ENCODE data around the gene TMEM179. TPM values are rescaled to one million over a fixed set of nuclear protein-coding genes. Genes with fewer than 3 reads are reported as not detected.
"Not testable (repeated sequence)": the region's sequence is repeated elsewhere in the genome, so short reads cannot be mapped to it uniquely, and the experiment has no call there.

The TMEM179 gene
- total and polyA plus RNA-seq, 3 donors from 2014 or later = 4.9 to 12.1 (median 9.8) TPM

GRCh38 chr14:104580961-104581360 lies 23.6 kb downstream of the TMEM179 start:
- 56% methylated on average over 9 of the region's 9 CpGs; no CpG with 5 or more reads in 1 of the 2 donors for WGBS, 2 donors
- Histone ChIP-seq H3K4me1 (peaks cover 21% of the 10 kb centered on the region), H3K27ac (no peak overlapping the region), H3K36me3 (ENCODE audit: low read depth, missing control alignments) (no peaks in the 10 kb centered on the region), H3K4me3 (no peak overlapping the region), H3K27me3 (no peaks in the 10 kb centered on the region), H3K9me3 (no peaks in the 10 kb centered on the region)
- intact Hi-C loops (cut with DNase I; ENCODE audit: low total_unique reads) = no loop called here
- DNase-seq = peak; percentile 61
- TF ChIP-seq POLR2A (IDR thresholded peaks at IDR 0.05) = no peak
- TF ChIP-seq CTCF (IDR thresholded peaks at IDR 0.05) = no peak

GRCh38 chr14:104579939-104580338 lies 24.6 kb downstream of the TMEM179 start:
- H3K9me3 ChIP-seq; intact Hi-C loops (cut with DNase I; ENCODE audit: low total_unique reads); H3K27ac ChIP-seq; H3K27me3 ChIP-seq; DNase-seq; H3K4me3 ChIP-seq; H3K36me3 ChIP-seq (ENCODE audit: low read depth, missing control alignments): not testable (repeated sequence)
- WGBS, 2 donors = 89 to 92% methylated on average over 6 of the region's 6 CpGs
- peaks cover 21% of the 10 kb centered on the region for H3K4me1 ChIP-seq

- TF ChIP-seq CTCF (IDR thresholded peaks at IDR 0.05) (no peak), POLR2A (IDR thresholded peaks at IDR 0.05) (no peak)
- WGBS, 2 donors = 40 to 58% methylated on average over 1 to 14 of the region's 17 CpGs
- Histone ChIP-seq H3K36me3 (ENCODE audit: low read depth, missing control alignments) (no peaks in the 10 kb centered on the region), H3K27ac (no peak within 1 kb of the TSS), H3K4me1 (peaks cover 21% of the 10 kb centered on the region), H3K4me3 (no peak within 1 kb of the TSS), H3K9me3 (no peaks in the 10 kb centered on the region), H3K27me3 (no peaks in the 10 kb centered on the region)
- peak; percentile 22 for DNase-seq
- intact Hi-C loops (cut with DNase I; ENCODE audit: low total_unique reads) = no loop called here
Measured at GRCh38 chr14:104579507-104579906, 25.1 kb downstream of the TMEM179 start, which contains the start of gene C14orf180. C14orf180 (plus strand) TSS chr14:104579764; CDS start chr14:104586431, 6,667 bp downstream.

- intact Hi-C loops (cut with DNase I; ENCODE audit: low total_unique reads) = no loop called here
- H3K27me3 ChIP-seq = no peaks in the 10 kb centered on the region
- H3K4me3 ChIP-seq = no peak overlapping the region
- TF ChIP-seq POLR2A (IDR thresholded peaks at IDR 0.05) = no peak
- no peak for TF ChIP-seq CTCF (IDR thresholded peaks at IDR 0.05)
- no peak for DNase-seq
- H3K4me1 ChIP-seq = peaks cover 21% of the 10 kb centered on the region
- no peaks in the 10 kb centered on the region for H3K9me3 ChIP-seq
- no peaks in the 10 kb centered on the region for H3K36me3 ChIP-seq (ENCODE audit: low read depth, missing control alignments)
- 60 to 80% methylated on average over 1 to 11 of the region's 11 CpGs for WGBS, 2 donors
- H3K27ac ChIP-seq = no peak overlapping the region
Measured at GRCh38 chr14:104578321-104578720, 26.3 kb downstream of the TMEM179 start.

GRCh38 chr14:104577847-104578301 lies 26.7 kb downstream of the TMEM179 start:
- Histone ChIP-seq H3K9me3 (no peaks in the 10 kb centered on the region), H3K27me3 (no peaks in the 10 kb centered on the region), H3K4me3 (no peak overlapping the region), H3K4me1 (peaks cover 19% of the 10 kb centered on the region), H3K36me3 (ENCODE audit: low read depth, missing control alignments) (no peaks in the 10 kb centered on the region), H3K27ac (no peak overlapping the region)
- WGBS, 2 donors = 62 to 80% methylated on average over 2 to 19 of the region's 19 CpGs
- TF ChIP-seq POLR2A (IDR thresholded peaks at IDR 0.05) (no peak), CTCF (IDR thresholded peaks at IDR 0.05) (no peak)
- intact Hi-C loops (cut with DNase I; ENCODE audit: low total_unique reads) = no loop called here
- DNase-seq = no peak
